HS-27A (cell line): ENCODE data around the gene MAP4K1.
A peak's percentile ranks its signal among the peaks of the same experiment; 100 is the strongest.
"Not testable (repeated sequence)": the region's sequence is repeated elsewhere in the genome, so short reads cannot be mapped to it uniquely, and the experiment has no call there.

Source experiments
- DNase-seq: peaks from one replicate; pipeline ENCODE4 v3.0.0-alpha.2; 2012; ENCODE audit warnings: low read depth, missing footprints

The MAP4K1 gene

GRCh38 chr19:38650911-38651584 lies 33.3 kb upstream of the MAP4K1 start:
- DNase-seq: peak; percentile 94

GRCh38 chr19:38650172-38650775 lies 32.5 kb upstream of the MAP4K1 start:
- DNase-seq: no peak

GRCh38 chr19:38649305-38650171 lies 31.8 kb upstream of the MAP4K1 start:
- DNase-seq: no peak

- DNase-seq: no peak
These were observed 31.1 kb upstream of the MAP4K1 start for GRCh38 chr19:38648769-38649304.

GRCh38 chr19:38647966-38648768 lies 30.4 kb upstream of the MAP4K1 start:
- no peak for DNase-seq

DNA sequence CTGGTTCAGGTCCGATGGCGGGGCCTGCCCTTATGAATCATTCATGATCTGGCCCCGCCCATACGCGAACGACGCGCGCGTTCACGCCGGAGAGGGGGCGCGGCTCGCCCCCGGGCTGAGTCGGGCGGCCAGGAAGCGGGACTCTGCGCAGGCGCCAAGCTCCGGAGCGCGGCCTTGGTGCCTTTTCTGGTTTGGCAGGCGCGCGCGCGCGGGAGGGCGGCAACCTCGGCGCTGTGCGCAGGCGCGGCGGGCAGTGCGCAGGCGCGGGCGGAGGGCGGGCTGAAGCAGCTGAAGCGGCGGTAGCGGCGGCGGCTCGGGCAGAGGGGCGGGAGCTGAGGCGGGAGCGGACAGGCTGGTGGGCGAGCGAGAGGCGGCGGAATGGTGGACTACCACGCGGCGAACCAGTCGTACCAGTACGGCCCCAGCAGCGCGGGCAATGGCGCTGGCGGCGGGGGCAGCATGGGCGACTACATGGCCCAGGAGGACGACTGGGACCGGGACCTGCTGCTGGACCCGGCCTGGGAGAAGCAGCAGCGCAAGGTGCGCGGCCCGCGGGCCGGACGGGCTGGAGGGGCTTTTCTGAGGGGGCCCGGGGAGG lies 29.7 kb upstream of the MAP4K1 start, which contains the start of gene ACTN4:
TSS of gene ACTN4 (plus strand) at position 282 of the 598 bp plus-strand sequence. CDS start at position 379, 97 bp downstream.
- DNase-seq: peak; percentile 95

- DNase-seq: no peak
These were observed 27.0 kb upstream of the MAP4K1 start for GRCh38 chr19:38644719-38645118.

GRCh38 chr19:38642176-38642575 lies 24.4 kb upstream of the MAP4K1 start:
- no peak for DNase-seq

DNA sequence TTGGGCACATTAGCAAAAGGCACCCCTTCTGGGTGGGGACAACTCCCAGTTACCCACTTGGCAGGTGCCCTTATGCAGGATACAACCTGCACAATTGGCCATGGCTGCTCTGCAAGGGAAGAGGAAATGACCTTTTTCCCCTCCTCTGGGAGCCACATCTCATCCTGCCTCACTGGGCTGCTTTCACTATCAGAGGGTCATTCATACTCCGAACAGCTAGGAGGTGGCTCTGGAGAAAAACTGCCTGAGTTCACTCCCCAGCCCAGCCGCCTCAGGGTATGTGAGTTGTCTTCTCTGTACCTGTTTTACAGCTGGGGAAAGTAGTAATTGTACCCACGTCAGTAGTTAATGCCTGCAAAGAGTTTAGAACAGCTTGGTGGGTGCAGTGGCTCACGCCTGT lies 22.6 kb upstream of the MAP4K1 start:
- DNase-seq: no peak

- DNase-seq: no peak
These were observed 21.9 kb upstream of the MAP4K1 start for GRCh38 chr19:38639679-38640078.

- no peak for DNase-seq
These were observed 20.7 kb upstream of the MAP4K1 start for GRCh38 chr19:38638461-38638860.

DNA sequence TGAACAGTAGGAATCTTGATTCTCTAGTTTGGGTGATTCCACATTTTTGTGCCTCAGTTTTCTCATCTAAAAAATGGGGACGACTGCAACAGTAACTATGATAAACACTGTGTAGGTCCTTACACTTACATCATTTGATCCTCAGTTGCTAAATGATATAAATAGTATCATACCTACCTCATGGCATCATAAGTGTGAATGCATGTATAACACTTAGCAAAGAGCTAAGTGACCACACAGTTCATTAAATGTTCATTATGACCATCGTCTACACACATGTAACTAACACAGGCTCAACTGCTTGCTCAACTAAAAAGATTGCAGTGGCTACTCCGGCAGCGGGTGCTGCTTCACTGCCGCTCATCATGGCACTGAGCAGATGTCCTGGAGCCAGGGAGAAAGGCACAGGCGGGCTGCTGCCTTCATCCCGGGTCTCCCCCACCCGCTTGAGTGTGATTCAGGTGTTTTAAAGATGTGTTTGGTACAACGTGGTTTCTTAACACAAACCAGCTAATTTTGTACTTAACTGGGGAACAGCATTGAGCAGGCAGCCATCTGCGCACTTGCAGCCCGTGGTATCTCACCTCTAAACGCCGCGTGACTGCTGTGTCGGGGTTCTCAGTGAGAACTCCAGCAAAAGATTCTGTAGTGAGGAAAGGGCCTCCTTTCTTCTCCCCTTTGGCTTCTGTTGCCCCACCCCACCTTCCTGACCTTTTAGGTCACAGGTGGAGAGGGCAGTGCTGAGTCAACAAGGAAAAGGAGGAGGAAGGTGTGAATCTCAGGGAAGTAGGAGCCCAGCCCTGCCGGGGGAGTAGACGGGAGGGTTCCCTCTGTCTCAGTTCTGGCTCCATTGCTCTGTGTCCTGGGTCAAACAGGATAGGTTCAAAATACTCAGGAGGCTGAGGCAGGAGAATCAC lies 18.0 kb upstream of the MAP4K1 start:
- DNase-seq: no peak

DNA sequence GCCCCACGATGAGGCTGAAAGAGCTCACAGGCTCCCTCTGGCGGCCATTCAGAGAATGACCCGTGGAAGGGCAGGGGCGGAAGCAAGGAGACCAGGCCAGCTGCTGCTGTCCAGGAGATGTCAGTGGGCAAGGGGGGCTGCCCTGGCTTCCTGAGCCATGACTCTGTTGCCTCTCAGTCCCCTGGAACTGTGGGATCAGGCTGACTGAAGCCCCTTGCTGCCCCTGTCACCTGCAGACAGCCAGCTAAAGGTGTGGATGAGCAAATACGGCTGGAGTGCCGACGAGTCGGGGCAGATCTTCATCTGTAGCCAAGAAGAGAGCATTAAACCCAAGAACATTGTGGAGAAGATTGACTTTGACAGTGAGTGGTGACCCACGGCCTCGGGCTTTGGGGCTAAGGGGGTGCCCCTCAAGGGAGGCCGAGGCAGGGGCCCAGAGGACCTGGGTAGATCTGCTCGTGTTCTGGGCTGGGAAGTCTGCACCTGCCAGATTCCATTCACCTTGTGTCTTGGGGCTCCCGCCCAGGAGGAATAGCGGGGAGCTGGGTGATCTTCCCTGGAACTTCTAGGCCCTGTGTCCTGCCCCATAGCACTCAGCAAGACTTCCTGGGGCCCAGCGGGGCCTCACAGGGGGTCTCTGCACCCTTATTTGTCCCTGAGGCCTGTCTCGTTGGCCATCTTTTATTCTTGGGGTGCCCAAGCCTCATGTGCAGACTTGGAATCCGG lies 17.2 kb upstream of the MAP4K1 start:
- DNase-seq: no peak

- no peak for DNase-seq
These were observed 14.9 kb upstream of the MAP4K1 start for GRCh38 chr19:38632476-38633213.

- not testable (repeated sequence) for DNase-seq
These were observed 14.2 kb upstream of the MAP4K1 start for GRCh38 chr19:38631811-38632475.

- not testable (repeated sequence) for DNase-seq
These were observed 13.5 kb upstream of the MAP4K1 start for GRCh38 chr19:38631301-38631700.

GRCh38 chr19:38629568-38629967 lies 11.8 kb upstream of the MAP4K1 start:
- no peak for DNase-seq

- no peak for DNase-seq
These were observed 8.6 kb upstream of the MAP4K1 start for GRCh38 chr19:38626401-38626800.
